ENCODE measurements around the gene NR2C2.

NR2C2 gene

DNA sequence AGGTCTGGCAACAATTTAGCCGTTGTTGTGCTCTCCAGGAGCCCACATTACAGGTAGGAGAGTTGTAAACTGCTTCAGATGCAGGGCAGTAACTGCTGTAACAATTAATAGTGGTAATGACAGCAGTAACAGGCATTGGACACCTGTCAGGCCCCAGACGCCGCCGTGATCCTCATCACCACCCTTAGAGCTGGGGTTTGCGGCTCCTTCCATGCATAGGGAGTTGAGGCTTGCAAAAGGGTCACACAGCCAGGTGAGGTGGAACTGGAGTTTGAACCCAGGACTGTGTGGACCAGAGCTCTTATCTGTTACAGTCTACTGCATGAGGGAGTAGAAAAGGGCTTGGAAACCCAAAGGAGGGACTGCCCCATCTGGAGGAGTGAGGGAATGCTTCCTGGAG lies 26.8 kb upstream of the NR2C2 start:
- in situ Hi-C loops (cut with MboI; ENCODE audit: low sequenced_read_pairs) = loop anchor here (10.0 to 25.0 kb wide), 2 partner anchors 126 to 408 kb away; no protein-coding TSS in a partner anchor

DNA sequence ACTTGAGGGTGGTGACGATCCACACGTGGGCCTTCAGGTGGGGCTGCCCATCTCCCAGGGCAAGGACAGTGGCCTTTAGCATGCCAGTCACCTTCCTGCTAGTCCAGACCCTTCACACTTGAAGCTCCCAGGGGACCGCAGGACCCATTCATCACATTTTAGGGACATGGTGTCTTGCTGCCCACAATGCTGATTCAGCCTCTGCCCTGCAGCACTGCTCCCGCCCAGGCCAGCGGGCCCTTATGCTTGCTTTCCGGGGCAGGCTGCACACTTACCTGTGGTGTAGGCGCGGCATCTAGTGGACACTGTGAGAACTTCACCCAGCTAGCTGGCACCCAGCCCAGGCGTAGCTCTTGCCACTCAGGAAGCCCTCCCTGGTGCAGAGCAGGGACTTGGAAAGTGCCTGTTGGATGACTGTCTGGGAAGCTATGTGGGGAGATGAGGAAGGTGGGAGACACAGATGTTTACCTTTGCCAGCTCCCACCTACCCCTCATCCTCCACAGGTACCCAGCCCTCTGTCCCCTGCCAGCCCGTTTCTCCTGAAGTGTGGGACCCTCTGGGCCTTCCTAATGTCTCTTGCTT lies 26.3 kb upstream of the NR2C2 start:
- in situ Hi-C loops (cut with MboI; ENCODE audit: low sequenced_read_pairs) = loop anchor here (10.0 to 25.0 kb wide), 2 partner anchors 126 to 409 kb away; no protein-coding TSS in a partner anchor

DNA sequence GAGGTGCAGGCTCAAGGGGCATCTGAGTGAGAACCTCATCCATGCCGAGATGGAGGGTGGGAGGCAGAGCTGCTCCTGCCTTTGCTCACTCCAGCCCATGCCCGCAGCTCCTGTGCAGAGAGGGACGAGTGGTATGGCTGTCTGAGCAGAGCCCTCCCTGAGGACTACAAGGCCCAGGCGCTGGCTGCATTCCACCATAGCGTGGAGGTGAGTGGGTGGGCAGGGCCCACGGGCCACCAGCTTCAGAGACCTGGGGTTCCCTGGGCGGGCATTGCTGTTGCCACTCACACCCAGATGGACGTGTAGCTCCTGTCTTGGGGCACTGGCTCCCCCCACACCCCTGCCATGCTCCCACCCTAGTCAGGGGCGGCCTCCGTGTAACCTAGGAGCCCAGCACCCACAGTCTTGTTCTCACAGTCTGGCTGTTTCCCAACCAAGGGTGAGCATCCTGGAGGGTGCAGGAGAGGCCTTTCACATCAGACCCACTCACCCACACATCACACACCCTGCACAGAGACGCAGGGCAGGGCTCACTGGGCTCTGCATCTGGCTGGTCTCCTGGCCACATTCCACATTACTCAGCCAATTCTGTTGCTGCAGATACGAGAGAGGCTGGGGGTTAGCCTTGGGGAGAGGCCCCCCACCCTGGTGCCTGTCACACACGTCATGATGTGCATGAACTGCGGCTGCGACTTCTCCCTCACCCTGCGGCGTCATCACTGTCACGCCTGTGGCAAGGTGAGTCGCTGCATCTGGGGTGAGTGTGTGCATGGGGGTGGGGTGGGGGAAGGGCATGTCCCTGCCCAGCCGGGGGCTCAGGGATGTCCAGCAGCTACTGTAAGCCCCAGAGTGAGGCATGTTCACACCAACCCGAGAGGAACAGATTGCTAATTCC lies 25.3 kb upstream of the NR2C2 start:
- in situ Hi-C loops (cut with MboI; ENCODE audit: low sequenced_read_pairs) = loop anchor here (10.0 to 25.0 kb wide), 2 partner anchors 127 to 410 kb away; no protein-coding TSS in a partner anchor

DNA sequence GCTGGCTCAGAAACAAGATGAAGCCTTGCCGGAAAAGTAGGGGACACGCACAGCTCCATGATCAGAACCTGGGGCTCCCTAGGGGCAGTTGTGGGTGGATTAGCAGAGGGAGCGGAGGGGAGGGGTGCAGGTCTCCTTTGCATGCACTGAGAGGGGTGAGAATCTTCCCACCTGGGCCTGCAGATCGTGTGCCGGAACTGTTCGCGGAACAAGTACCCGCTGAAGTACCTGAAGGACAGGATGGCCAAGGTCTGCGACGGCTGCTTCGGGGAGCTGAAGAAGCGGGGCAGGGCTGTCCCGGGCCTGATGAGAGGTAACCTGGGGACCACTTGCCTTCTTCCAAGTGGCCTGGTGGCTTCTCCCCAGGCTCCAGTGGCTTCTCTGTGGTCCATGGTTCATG lies 24.5 kb upstream of the NR2C2 start:
- in situ Hi-C loops (cut with MboI; ENCODE audit: low sequenced_read_pairs) = loop anchor here (10.0 to 25.0 kb wide), 2 partner anchors 128 to 411 kb away; no protein-coding TSS in a partner anchor

DNA sequence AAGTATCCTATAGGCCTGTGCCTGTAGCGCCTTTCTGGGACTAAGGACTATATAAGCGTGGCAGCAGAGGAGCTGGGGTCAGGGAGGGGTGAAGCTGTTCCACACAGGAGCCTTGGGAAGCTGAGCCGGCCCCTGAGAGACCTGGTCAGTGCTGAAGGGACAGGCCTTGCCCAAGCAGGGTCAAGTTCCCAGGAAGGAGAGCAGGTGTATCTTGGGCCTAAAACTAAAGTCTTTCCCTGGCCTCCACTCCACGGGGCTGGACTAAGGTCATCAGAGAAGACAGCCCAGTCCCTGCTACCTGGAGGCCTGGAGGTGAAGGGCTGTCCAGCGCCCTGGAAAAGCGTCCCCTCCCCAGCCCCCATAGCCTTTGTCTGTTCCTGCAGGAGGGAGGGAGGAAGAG lies 23.9 kb upstream of the NR2C2 start:
- in situ Hi-C loops (cut with MboI; ENCODE audit: low sequenced_read_pairs) = loop anchor here (10.0 to 25.0 kb wide), 2 partner anchors 129 to 411 kb away; no protein-coding TSS in a partner anchor

DNA sequence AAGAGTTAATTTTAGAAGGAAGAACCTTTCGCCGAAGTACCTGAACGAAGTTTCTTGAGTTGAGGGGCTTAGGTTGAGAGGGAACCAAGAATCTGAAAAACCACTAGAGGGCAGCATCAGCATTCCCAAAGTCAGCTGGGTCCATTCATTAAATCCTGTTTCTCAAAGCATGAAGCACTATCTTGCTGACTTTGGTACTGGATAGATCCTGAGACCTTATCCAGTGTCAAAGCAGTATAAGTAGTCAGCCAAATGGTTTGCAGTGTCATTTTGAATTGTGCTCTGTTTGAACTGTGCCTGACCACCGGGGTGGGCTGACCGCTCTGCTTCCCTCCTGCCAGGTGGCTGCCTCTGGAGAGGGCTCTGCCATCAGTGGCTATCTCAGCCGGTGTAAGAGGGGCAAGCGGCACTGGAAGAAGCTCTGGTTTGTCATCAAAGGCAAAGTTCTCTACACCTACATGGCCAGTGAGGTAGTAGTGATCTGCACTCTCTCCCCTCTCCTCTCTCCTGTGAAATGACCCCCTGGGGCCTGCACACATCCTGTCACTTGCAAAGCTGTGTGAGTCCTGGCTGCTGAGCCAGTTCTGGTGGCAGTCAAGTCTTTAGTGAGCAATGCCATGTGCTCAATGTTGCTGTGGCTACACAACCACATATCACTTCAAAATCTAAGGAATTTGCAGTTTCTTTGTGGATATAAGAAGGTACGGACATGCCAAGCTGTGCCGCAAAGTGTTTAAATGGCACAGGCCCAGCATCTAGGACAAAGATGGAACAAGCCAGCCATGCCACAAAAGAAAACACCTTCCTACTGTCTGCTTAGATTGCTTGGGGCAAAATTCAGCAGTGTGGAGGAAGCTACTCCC lies 21.4 kb upstream of the NR2C2 start:
- in situ Hi-C loops (cut with MboI; ENCODE audit: low sequenced_read_pairs) = loop anchor here (10.0 to 25.0 kb wide), 2 partner anchors 131 to 486 kb away; no protein-coding TSS in a partner anchor

DNA sequence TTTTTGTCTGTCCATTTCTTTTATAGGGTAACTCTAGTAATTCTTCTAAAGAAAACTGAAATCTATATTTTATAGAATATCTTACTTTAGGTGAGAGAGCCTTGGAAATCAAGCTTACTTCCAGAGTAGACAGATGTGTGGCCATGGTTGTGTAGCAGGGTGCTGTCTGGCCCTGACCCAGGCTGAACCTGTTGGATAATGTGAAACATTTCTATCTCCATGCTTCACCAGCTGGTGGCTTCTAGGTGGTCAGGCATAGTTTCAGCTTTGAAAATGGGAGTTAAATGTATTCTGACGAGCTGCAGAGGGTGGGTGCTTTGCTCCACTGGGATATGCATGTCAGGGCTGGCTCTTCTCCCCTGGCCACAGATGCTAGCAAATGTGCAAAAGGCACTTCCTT lies 20.8 kb upstream of the NR2C2 start:
- in situ Hi-C loops (cut with MboI; ENCODE audit: low sequenced_read_pairs) = loop anchor here (10.0 to 25.0 kb wide), 2 partner anchors 132 to 486 kb away; no protein-coding TSS in a partner anchor

DNA sequence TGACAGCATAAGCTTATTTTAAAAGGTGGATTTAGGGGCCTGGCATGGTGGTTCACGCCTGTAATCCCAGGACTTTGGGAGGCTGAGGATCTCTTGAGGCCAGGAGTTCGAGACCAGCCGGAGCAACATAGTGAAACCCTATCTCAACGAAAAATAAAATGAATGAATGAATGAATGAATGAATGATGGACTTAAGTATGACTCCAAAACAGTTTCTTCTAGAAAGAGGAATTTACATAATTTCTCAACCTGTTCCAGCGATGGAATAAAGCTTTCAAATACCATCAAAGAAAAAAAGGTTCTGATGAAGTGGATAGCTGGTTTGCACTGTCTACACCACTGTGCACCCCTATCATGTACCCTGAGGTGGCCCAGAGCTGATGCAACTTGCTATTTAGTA lies 20.1 kb upstream of the NR2C2 start:
- in situ Hi-C loops (cut with MboI; ENCODE audit: low sequenced_read_pairs) = loop anchor here (10.0 to 25.0 kb wide), 2 partner anchors 133 to 485 kb away; no protein-coding TSS in a partner anchor

DNA sequence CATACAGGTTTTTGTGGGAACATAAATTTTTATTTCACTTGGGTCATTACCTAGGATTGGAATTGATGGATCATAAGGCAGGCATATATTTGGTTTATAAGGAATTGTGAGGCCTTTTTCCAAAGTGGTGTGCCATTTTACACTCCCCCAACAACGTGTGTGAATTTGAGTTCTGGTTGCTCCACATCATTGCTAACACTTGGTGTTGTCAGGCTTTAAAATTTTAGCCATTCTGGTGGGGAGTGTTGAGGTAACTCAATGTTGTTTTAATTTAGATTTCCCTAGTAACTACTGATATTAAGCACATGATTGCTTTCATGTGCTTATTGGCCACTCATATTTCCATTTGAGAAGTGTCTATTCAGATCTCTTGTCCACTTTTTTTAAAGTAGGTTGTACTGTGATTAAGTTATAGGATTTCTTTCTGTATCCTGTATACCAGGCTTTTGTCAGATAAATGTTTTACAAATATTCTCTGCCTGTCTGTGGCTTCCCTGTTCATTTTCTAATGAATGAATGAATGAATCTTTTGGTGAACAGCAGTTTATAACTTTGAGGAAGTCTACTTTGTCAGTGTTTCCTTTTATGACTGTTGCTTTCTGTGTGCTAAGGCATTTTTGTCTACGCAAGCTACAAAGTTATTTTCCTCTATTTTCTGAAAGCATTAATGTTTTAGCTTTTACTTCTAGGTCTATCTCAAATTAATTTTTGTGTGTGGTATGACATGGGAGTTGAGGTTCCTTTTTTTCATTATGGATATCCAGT lies 17.9 kb upstream of the NR2C2 start:
- in situ Hi-C loops (cut with MboI; ENCODE audit: low sequenced_read_pairs) = loop anchor here (10.0 to 25.0 kb wide), 2 partner anchors 135 to 483 kb away; no protein-coding TSS in a partner anchor

DNA sequence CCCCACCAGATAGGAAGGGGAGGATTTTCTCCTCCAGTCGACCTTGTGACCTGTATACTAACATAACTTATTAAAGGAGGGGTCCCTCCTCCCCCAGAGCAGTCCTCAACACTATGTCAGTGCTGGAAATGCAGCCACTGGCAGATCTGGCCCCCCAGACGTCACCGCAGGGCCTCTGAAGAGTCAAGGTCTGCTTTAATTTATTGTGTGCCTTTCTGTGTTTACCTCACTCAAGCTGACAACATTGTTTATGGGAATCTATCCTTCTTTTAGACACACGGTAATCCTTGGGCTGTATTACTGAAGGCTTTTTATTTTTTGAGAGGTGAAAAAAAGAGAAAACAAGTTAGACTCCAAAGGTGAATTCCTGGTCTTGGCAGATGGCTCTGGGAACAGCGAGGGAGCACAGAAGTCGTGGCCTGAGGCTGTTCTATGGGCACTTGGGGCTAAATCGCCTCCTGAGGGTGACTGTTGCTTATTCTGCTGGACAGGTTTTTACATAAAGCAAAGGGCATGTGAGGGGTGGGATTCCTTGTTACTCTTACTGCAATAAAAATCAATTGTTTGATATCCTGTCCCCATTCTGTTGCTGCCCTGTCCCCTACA lies 13.5 kb upstream of the NR2C2 start:
- in situ Hi-C loops (cut with MboI; ENCODE audit: low sequenced_read_pairs) = loop anchor here (25.0 kb wide), 1 partner anchor 478 kb away; no protein-coding TSS in a partner anchor

DNA sequence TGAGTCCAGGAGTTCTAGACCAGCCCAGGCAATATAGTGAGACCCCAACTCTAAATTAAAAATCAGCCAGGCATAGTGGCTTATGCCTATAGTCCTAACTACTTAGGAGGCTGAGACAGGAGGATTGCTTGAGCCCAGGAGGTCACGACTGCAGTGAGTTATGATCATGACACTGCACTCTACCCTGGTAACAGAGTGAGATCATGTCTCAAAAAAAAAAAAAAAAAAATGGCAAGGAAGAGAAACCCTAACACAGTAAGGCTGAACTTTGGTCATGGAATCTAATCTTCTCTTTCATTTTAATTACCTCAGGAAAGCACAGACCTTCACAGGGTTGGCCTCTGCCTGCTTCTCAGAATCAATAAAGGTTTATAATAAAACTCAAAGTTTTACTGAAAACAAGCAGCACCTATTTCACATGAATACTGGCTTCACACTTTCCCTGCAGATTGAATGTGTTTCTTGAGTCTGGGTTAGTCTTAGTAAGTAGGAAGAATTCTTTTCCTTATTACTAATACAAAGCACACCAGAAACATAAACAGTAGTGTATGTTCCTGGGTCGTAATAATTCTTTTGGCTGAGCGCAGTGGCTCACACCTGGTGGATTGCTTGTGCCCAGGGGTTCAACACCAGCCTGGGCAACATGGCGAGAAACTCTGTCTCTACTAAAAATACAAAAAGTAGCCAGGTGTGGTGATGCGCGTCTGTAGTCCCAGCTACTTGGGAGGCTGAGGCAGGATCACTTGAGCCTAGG lies 11.6 kb upstream of the NR2C2 start:
- in situ Hi-C loops (cut with MboI; ENCODE audit: low sequenced_read_pairs) = loop anchor here (25.0 kb wide), 1 partner anchor 477 kb away; no protein-coding TSS in a partner anchor

DNA sequence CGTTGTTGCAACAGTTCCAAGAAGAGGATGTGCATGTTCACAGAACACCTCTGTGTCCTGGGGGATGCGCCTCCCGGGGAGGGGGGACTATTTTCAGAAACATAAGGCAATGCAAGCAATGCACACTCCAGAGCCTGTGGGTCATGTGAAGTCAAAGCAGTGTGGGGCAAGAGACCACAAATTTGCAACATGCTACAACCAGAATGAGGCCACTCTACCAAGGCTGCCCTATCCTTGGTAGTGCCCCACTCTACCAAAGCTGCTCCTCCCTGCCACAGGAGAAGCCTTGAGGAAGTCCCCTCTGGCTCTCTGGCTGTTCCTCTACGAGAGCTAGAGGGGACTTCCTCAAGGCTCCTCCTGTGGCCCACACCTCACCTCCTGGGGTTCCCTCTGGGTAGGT lies 8.4 kb upstream of the NR2C2 start:
- in situ Hi-C loops (cut with MboI; ENCODE audit: low sequenced_read_pairs) = loop anchor here (25.0 kb wide), 1 partner anchor 473 kb away; no protein-coding TSS in a partner anchor

DNA sequence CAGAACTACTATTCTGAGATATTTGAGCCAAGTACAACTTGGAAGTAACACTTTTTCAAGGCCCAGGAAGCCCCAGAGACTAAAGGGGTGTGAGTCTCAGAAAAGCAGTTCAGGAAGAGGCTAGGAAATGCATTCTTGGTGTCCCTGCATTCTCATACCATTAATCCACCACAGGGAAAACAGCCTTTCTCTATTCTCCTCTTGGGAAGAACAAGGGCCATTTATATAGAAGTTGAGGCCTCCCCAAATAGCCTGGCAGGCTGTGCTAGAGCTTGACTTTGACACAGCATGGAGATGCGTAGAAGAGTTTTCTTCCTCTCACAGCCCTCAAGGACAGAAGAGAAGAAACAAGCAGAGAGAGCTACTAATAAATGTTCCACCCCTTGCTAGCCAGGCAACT lies 5.5 kb upstream of the NR2C2 start:
- in situ Hi-C loops (cut with MboI; ENCODE audit: low sequenced_read_pairs) = loop anchor here (25.0 kb wide), 1 partner anchor 470 kb away; no protein-coding TSS in a partner anchor

DNA sequence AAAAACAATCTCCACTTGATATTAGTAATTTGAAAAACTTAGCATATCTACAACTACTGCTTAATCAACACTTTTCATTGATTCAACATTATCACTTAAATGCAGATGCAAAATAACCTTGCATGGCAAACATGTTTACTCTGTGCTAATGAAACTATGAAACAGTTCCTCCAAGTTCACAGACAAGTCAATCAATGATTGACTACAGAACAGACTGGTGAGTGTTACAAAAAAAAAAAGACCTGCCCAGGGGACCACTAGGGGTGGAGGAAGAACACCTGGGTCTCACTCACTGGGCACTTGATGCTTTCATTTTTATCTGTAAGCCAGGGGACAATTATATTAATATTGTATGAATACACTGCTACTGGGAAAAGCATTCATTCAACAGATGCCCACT lies 4.3 kb upstream of the NR2C2 start:
- in situ Hi-C loops (cut with MboI; ENCODE audit: low sequenced_read_pairs) = loop anchor here (25.0 kb wide), 1 partner anchor 469 kb away; no protein-coding TSS in a partner anchor

DNA sequence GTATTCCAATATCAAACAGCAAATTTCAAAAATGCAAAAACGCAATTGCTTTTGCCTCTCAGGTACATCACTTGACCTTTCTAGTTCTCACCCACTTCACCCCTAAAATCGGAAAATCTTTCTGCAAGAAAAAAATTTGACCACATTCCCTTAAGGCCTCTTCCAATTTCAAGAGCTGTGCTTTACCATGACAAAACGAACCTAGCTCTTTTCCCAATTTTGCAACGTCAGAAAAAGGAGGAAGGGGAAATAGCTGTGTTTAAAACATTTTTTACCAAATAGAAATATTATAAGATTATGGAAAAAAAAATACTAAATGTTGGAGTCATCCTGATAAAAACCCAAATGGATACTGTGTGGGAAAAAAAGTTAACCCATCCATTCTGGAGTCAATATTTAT lies 1.1 kb upstream of the NR2C2 start:
- in situ Hi-C loops (cut with MboI; ENCODE audit: low sequenced_read_pairs) = loop anchor here (25.0 kb wide), 1 partner anchor 466 kb away; no protein-coding TSS in a partner anchor

DNA sequence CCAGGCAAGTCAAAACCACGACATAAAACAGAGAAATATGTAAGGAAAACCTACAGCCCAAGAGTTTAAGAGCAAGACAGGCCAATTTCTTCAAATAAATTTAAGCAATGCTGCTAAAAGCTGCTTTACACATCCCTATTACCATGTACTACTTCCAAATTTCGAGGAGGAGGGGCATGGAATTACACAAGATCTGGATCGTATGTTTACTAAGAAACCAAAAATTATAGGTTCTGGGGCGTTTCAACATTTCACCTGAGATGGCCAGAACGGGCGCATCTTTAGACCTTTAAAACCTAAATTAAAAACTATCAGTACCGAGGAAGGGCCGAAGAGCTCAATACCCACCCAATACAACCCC lies 664 bp upstream of the NR2C2 start:
- in situ Hi-C loops (cut with MboI; ENCODE audit: low sequenced_read_pairs) = loop anchor here (25.0 kb wide), 1 partner anchor 466 kb away; no protein-coding TSS in a partner anchor

DNA sequence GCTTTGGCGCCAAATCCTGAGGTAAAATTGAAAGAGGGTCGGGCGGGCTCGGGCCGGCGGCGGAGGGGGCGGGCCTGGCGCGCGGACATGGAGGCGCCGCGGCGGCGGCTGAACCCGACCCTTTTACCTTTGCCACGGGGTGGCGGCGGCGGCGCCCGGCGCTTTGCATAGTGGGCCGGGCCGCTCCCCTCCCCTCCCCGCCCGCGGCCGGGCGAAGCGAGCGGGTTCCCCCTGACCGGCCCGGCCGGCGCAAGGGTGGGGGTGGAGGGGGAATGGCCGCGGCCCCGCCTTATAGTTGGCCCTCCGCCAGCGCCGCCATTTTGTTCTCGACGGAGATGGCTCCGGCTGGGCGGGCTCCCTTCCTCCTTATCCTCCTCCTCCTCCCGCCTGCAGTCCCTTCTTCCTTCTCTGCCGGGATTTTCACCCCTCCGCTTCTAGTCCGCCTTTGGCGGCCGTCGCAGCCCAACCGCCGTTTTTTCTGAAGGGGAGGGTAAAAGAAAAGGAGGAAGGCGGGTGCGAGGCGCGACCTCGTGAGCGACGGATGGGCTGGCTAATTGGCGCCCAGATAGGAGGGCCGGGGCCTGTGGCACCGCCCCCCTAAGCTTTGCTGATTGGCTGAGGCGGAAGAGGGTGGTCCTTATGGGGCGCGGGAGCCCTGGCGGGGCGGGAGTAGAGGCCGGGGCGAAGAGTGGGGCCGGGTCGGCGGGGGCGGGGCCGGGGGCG lies 664 bp downstream of the NR2C2 start:
- in situ Hi-C loops (cut with MboI; ENCODE audit: low sequenced_read_pairs) = loop anchor here (25.0 kb wide), 1 partner anchor 464 kb away; no protein-coding TSS in a partner anchor
